ENCODE results near the gene STARD4. TPM values are rescaled to one million over a fixed set of nuclear protein-coding genes. Genes with fewer than 3 reads are reported as not detected.

STARD4 gene
- total and polyA plus RNA-seq, 4 donors: 10.1 to 61.2 (median 34.1) TPM

DNA sequence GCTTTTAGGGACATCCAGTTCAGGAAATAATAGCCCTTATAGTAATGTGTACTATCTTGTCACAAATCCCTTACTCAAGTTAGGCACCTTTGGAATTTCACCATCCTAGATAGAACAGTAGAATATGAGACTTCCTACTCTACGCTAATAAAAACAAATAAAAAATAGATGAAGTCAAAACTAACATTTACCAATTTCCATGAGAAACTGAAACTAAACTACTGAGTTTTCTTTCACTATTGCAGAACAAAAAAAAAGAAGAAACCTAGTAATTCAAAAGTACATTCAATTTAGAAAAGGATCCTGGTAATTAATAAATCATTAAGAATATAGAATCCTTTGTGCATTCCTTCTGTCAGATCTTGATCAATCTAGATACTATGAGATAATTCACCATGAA is 14.0 kb downstream of the STARD4 start:
- Histone ChIP-seq H3K4me1 (ENCODE audit: control insufficient read depth in 4 of 4, insufficient read depth in 4 of 4, low read length in 3 of 4) (peaks cover 0 to 3% (median 0%) of the 10 kb centered on the region in 4 donors), H3K9ac (ENCODE audit: low read depth in 1 of 2, low read length in 2 of 2) (no peak overlapping the region), H3K4me3 (ENCODE audit: low read depth in 1 of 3, low read length in 3 of 3) (no peak overlapping the region), H3K27me3 (ENCODE audit: control insufficient read depth in 4 of 4, insufficient read depth in 4 of 4, low read length in 3 of 4) (no peaks in the 10 kb centered on the region), H3K9me3 (ENCODE audit: control insufficient read depth in 4 of 4, low read length in 3 of 4) (no peaks in the 10 kb centered on the region), H3K36me3 (ENCODE audit: control insufficient read depth in 4 of 4, insufficient read depth in 3 of 4, low read depth in 1 of 4, low read length in 3 of 4) (peaks cover 1 to 27% (median 15%) of the 10 kb centered on the region in 4 donors), H3K27ac (ENCODE audit: low read depth in 1 of 2, low read length in 2 of 2) (no peak overlapping the region)
- DNase-seq (ENCODE audit: low spot score): no peak
- TF ChIP-seq RAD21 (IDR thresholded peaks at IDR 0.05) (no peak), RXRA (IDR thresholded peaks at IDR 0.05) (no peak), YY1 (IDR thresholded peaks at IDR 0.05) (no peak), FOXA2 (IDR thresholded peaks at IDR 0.05) (no peak), JUND (IDR thresholded peaks at IDR 0.05) (no peak), REST (IDR thresholded peaks at IDR 0.05) (no peak)
- TF ChIP-seq, protein P1, sequence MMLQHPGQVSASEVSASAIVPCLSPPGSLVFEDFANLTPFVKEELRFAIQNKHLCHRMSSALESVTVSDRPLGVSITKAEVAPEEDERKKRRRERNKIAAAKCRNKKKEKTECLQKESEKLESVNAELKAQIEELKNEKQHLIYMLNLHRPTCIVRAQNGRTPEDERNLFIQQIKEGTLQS (IDR thresholded peaks at IDR 0.05): no peak
- TF ChIP-seq, protein P2, sequence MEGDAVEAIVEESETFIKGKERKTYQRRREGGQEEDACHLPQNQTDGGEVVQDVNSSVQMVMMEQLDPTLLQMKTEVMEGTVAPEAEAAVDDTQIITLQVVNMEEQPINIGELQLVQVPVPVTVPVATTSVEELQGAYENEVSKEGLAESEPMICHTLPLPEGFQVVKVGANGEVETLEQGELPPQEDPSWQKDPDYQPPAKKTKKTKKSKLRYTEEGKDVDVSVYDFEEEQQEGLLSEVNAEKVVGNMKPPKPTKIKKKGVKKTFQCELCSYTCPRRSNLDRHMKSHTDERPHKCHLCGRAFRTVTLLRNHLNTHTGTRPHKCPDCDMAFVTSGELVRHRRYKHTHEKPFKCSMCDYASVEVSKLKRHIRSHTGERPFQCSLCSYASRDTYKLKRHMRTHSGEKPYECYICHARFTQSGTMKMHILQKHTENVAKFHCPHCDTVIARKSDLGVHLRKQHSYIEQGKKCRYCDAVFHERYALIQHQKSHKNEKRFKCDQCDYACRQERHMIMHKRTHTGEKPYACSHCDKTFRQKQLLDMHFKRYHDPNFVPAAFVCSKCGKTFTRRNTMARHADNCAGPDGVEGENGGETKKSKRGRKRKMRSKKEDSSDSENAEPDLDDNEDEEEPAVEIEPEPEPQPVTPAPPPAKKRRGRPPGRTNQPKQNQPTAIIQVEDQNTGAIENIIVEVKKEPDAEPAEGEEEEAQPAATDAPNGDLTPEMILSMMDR (IDR thresholded peaks at IDR 0.05; ENCODE audit: low read depth, low read length, missing input control): no peak
- 20% methylated on average over 1 of the region's 1 CpG for WGBS

GRCh38 chr5:111495159-111495558 is 17.2 kb downstream of the STARD4 start:
- Histone ChIP-seq H3K27ac (ENCODE audit: low read depth in 1 of 2, low read length in 2 of 2) (no peak overlapping the region), H3K9me3 (ENCODE audit: control insufficient read depth in 4 of 4, low read length in 3 of 4) (no peaks in the 10 kb centered on the region), H3K9ac (ENCODE audit: low read depth in 1 of 2, low read length in 2 of 2) (no peak overlapping the region), H3K4me3 (ENCODE audit: low read depth in 1 of 3, low read length in 3 of 3) (no peak overlapping the region), H3K27me3 (ENCODE audit: control insufficient read depth in 4 of 4, insufficient read depth in 4 of 4, low read length in 3 of 4) (no peaks in the 10 kb centered on the region), H3K36me3 (ENCODE audit: control insufficient read depth in 4 of 4, insufficient read depth in 3 of 4, low read depth in 1 of 4, low read length in 3 of 4) (peaks cover 1 to 19% (median 9%) of the 10 kb centered on the region in 4 donors), H3K4me1 (ENCODE audit: control insufficient read depth in 4 of 4, insufficient read depth in 4 of 4, low read length in 3 of 4) (peaks cover 0 to 3% (median 0%) of the 10 kb centered on the region in 4 donors)
- no peak for DNase-seq (ENCODE audit: low spot score)
- 98% methylated on average over 1 of the region's 1 CpG for WGBS
- TF ChIP-seq RXRA (IDR thresholded peaks at IDR 0.05) (no peak), EGR1 (IDR thresholded peaks at IDR 0.05; ENCODE audit: low read depth in 2 of 2) (no peak), YY1 (IDR thresholded peaks at IDR 0.05) (no peak), NR2F2 (IDR thresholded peaks at IDR 0.05) (no peak), GABPA (IDR thresholded peaks at IDR 0.05 in 1 of 2, conservative IDR thresholded peaks at IDR 0.05 in 1 of 2) (no peak), TAF1 (conservative IDR thresholded peaks at IDR 0.05) (no peak), FOXA1 (IDR thresholded peaks at IDR 0.05) (no peak), JUND (IDR thresholded peaks at IDR 0.05) (no peak), SP1 (IDR thresholded peaks at IDR 0.05) (no peak), FOXA2 (IDR thresholded peaks at IDR 0.05) (no peak), HNF4G (IDR thresholded peaks at IDR 0.05) (no peak), MAX (IDR thresholded peaks at IDR 0.05) (no peak), REST (IDR thresholded peaks at IDR 0.05) (no peak), HNF4A (conservative IDR thresholded peaks at IDR 0.05) (no peak), RAD21 (IDR thresholded peaks at IDR 0.05) (no peak)
- TF ChIP-seq, protein P3, sequence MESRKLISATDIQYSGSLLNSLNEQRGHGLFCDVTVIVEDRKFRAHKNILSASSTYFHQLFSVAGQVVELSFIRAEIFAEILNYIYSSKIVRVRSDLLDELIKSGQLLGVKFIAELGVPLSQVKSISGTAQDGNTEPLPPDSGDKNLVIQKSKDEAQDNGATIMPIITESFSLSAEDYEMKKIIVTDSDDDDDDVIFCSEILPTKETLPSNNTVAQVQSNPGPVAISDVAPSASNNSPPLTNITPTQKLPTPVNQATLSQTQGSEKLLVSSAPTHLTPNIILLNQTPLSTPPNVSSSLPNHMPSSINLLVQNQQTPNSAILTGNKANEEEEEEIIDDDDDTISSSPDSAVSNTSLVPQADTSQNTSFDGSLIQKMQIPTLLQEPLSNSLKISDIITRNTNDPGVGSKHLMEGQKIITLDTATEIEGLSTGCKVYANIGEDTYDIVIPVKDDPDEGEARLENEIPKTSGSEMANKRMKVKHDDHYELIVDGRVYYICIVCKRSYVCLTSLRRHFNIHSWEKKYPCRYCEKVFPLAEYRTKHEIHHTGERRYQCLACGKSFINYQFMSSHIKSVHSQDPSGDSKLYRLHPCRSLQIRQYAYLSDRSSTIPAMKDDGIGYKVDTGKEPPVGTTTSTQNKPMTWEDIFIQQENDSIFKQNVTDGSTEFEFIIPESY (IDR thresholded peaks at IDR 0.05): no peak
- TF ChIP-seq, protein P2 (IDR thresholded peaks at IDR 0.05; ENCODE audit: low read depth, low read length, missing input control): no peak
- TF ChIP-seq, protein P1 (IDR thresholded peaks at IDR 0.05): no peak

Data from liver (tissue), 9 donors.